IMR-90 (cell line): Measurements from ENCODE around the gene PRMT1. TPM values are rescaled to one million over a fixed set of nuclear protein-coding genes. Genes with fewer than 3 reads are reported as not detected.

Experiments
- ATAC-seq: fragments of 200-7000 bp; cut with Tn5 transposase; 2 replicates; pipeline ENCODE4 v1.9.1; 2020; ENCODE audit warnings: low read depth, mild to moderate bottlenecking, moderate library complexity
- BruUV-seq: library from RNA; stranded (reverse); fragments of 400-500 nt; replicated peaks from 2 replicates; lab custom pipeline; 2021; lab: Mats Ljungman, UMichigan
- CTCF ChIA-PET: fragments of 300-600 bp; formaldehyde crosslinking; extraction: SDS; loops from one replicate; lab custom pipeline; 2021; ENCODE audit warnings: antibody characterized with exemption; lab: Yijun Ruan, JAX
- POLR2A ChIA-PET: fragments of 300-600 bp; sonication (Branson Sonifier 250); formaldehyde crosslinking; loops from one replicate; lab custom pipeline; 2022; ENCODE audit warnings: antibody characterized with exemption; ENCODE audit not compliant: unreplicated experiment; lab: Charles Lee
- DNase-seq: peaks from one replicate; pipeline ENCODE4 v3.0.0; 2013
- H2AFZ ChIP-seq: replicated peaks from 2 replicates; pipeline ENCODE3; 2013; ENCODE audit warnings: low read length, mild to moderate bottlenecking; ENCODE audit not compliant: poor library complexity
- H2AK5ac ChIP-seq: 2 replicates; pipeline ENCODE4 v1.6.1; 2013; ENCODE audit warnings: low read depth, low read length, inconsistent platforms
- H2AK9ac ChIP-seq: replicated peaks from 2 replicates; pipeline ENCODE3; 2013; ENCODE audit warnings: mild to moderate bottlenecking, low read depth, low read length, moderate library complexity; ENCODE audit not compliant: poor library complexity
- H2BK120ac ChIP-seq: 2 replicates; pipeline ENCODE4 v1.6.1; 2013; ENCODE audit warnings: low read depth, low read length, inconsistent platforms
- H2BK15ac ChIP-seq: 3 replicates; pipeline ENCODE4 v1.6.1; 2013; ENCODE audit warnings: low read depth, low read length, inconsistent platforms
- H2BK20ac ChIP-seq: 2 replicates; pipeline ENCODE4 v1.6.1; 2013; ENCODE audit warnings: low read depth, mild to moderate bottlenecking, inconsistent platforms, low read length, moderate library complexity
- H2BK5ac ChIP-seq: 2 replicates; pipeline ENCODE4 v1.6.1; 2013; ENCODE audit warnings: mild to moderate bottlenecking, low read depth, low read length, inconsistent platforms; ENCODE audit not compliant: poor library complexity, severe bottlenecking
- H3K14ac ChIP-seq: replicated peaks from 2 replicates; pipeline ENCODE4 v1.6.1; 2013; ENCODE audit warnings: low read depth, low read length, inconsistent platforms
- H3K18ac ChIP-seq: 2 replicates; pipeline ENCODE4 v1.6.1; 2013; ENCODE audit warnings: low read depth, low read length, control low read depth
- H3K23ac ChIP-seq: 2 replicates; pipeline ENCODE4 v1.6.1; 2013; ENCODE audit warnings: low read depth, low read length, inconsistent platforms
- H3K27ac ChIP-seq: 2 replicates; pipeline ENCODE4 v1.5.1; 2013; ENCODE audit warnings: mild to moderate bottlenecking, control low read depth, low read length; ENCODE audit not compliant: insufficient read depth
- H3K27me3 ChIP-seq: 2 replicates; pipeline ENCODE4 v1.6.1; 2013; ENCODE audit warnings: low read length; ENCODE audit not compliant: control insufficient read depth, insufficient read depth
- H3K36me3 ChIP-seq: 2 replicates; pipeline ENCODE4 v1.6.1; 2013; ENCODE audit warnings: low read length, mixed read lengths; ENCODE audit not compliant: control insufficient read depth, insufficient read depth
- H3K4ac ChIP-seq: 2 replicates; pipeline ENCODE4 v1.6.1; 2013; ENCODE audit warnings: low read depth, low read length, inconsistent platforms
- H3K4me1 ChIP-seq: 2 replicates; pipeline ENCODE4 v1.6.1; 2013; ENCODE audit warnings: low read length, mixed read lengths; ENCODE audit not compliant: control insufficient read depth, insufficient read depth
- H3K4me2 ChIP-seq: 2 replicates; pipeline ENCODE4 v1.6.1; 2013; ENCODE audit warnings: low read depth, mild to moderate bottlenecking, control low read depth, low read length, moderate library complexity
- H3K4me3 ChIP-seq: 2 replicates; pipeline ENCODE4 v1.5.1; 2013; ENCODE audit warnings: low read depth, mild to moderate bottlenecking, control low read depth, low read length, moderate library complexity; ENCODE audit not compliant: insufficient read depth
- H3K56ac ChIP-seq: 2 replicates; pipeline ENCODE4 v1.6.1; 2013; ENCODE audit warnings: low read length, inconsistent platforms; ENCODE audit not compliant: insufficient read depth; ENCODE audit errors: extremely low read depth
- H3K79me1 ChIP-seq, 2 experiments: 2 replicates each; pipeline ENCODE4 v1.6.1; 2013; ENCODE audit warnings: low read length in 2 of 2, inconsistent platforms in 1 of 2, low read depth in 1 of 2
- H3K9ac ChIP-seq: 2 replicates; pipeline ENCODE4 v1.6.1; 2013; ENCODE audit warnings: low read depth, low read length, control low read depth
- H3K9me1 ChIP-seq: 2 replicates; pipeline ENCODE4 v1.6.1; 2013; ENCODE audit warnings: low read length, inconsistent platforms; ENCODE audit not compliant: insufficient read depth
- H3K9me3 ChIP-seq: 2 replicates; pipeline ENCODE4 v1.6.1; 2013; ENCODE audit warnings: low read length; ENCODE audit not compliant: control insufficient read depth, insufficient read depth
- H4K20me1 ChIP-seq: 2 replicates; pipeline ENCODE4 v1.6.1; 2013; ENCODE audit warnings: low read length, inconsistent platforms; ENCODE audit not compliant: insufficient read depth
- H4K5ac ChIP-seq: 2 replicates; pipeline ENCODE4 v1.6.1; 2013; ENCODE audit warnings: mild to moderate bottlenecking, low read depth, low read length, control low read depth
- H4K8ac ChIP-seq, 2 experiments: 2 replicates each; pipeline ENCODE4 v1.6.1; 2013; ENCODE audit warnings: low read depth in 2 of 2, low read length in 2 of 2, control low read depth in 1 of 2, inconsistent platforms in 1 of 2
- H4K91ac ChIP-seq: 2 replicates; pipeline ENCODE4 v1.6.1; 2013; ENCODE audit warnings: low read depth, low read length, inconsistent platforms; ENCODE audit not compliant: insufficient read depth
- MXI1 ChIP-seq: IDR thresholded peaks from 2 replicates; pipeline ENCODE4 v1.6.1; 2012; ENCODE audit warnings: low read depth, mild to moderate bottlenecking, low read length, moderate library complexity, borderline replicate concordance
- RFX5 ChIP-seq: IDR thresholded peaks from 2 replicates; pipeline ENCODE4 v1.8.0; 2012; ENCODE audit warnings: low read depth, mild to moderate bottlenecking, low read length, moderate library complexity
- WGBS, 2 experiments: methylation state at CpG; one replicate each; pipeline versions ENCODE4 v1.1.5 to v1.1.7; 2013; ENCODE audit warnings: missing lambda C conversion rate in 2 of 2; ENCODE audit not compliant: insufficient read length in 1 of 2; ENCODE audit errors: extremely low coverage in 2 of 2; 5-methylcytosine and 5-hydroxymethylcytosine counted together
- dilution Hi-C: fragments of 300-500 bp; cut with HindIII; formaldehyde crosslinking; loops from one replicate; pipeline ENCODE4 v1.14.3; 2018; ENCODE audit warnings: low sequenced_read_pairs; ENCODE audit not compliant: unreplicated experiment
- in situ Hi-C: fragments of 300-500 bp; cut with MboI; formaldehyde crosslinking; loops from 3 replicates; pipeline ENCODE4 v1.14.3; 2019; ENCODE audit warnings: low sequenced_read_pairs, inconsistent platforms, mixed read lengths
- intact Hi-C: fragments of 100-400 bp; cut with micrococcal nuclease; formaldehyde crosslinking; loops from 2 replicates; pipeline ENCODE4 v1.10.0; 2022
- polyA plus RNA-seq, 3 experiments: library from polyadenylated mRNA; depleted of rRNA; stranded (reverse); fragments of >200 nt; gene quantifications; 2 replicates each; pipeline ENCODE4 v1.2.3, GENCODE V29; 2012; ENCODE audit warnings: low replicate concordance in 1 of 3
- total RNA-seq: library from RNA; depleted of rRNA; stranded (reverse); fragments of >200 nt; gene quantifications from 2 replicates; pipeline ENCODE4 v1.2.3, GENCODE V29; 2012

The PRMT1 gene
- total and polyA plus RNA-seq, 2 of the 4 experiments (the other 2 are of a cell fraction) = 497 to 840 TPM

- Histone ChIP-seq H2AK5ac (no peak overlapping the region), H2AK9ac (no peak overlapping the region), H4K20me1 (peaks cover 44% of the 10 kb centered on the region), H3K9ac (no peak overlapping the region), H2BK15ac (no peak overlapping the region), H3K14ac (no peak overlapping the region), H4K5ac (no peak overlapping the region), H4K8ac (no peak overlapping the region), H3K9me1 (peaks cover 8% of the 10 kb centered on the region; the same call in 1 of the 2 replicates), H2BK20ac (no peak overlapping the region), H3K27ac (no peak overlapping the region), H2AFZ (no peak overlapping the region), H3K4ac (no peak overlapping the region), H3K9me3 (no peaks in the 10 kb centered on the region), H3K4me2 (no peak overlapping the region), H3K18ac (no peak overlapping the region), H3K36me3 (peaks cover 49% of the 10 kb centered on the region), H3K27me3 (no peaks in the 10 kb centered on the region), H3K56ac (no peak overlapping the region), H2BK5ac (no peak overlapping the region), H4K91ac (no peak overlapping the region), H2BK120ac (no peak overlapping the region), H3K4me1 (peaks cover 9% of the 10 kb centered on the region), H3K79me1 (peaks cover 19 to 59% of the 10 kb centered on the region in 2 experiments), H3K23ac (no peak overlapping the region), H3K4me3 (no peak overlapping the region)
- POLR2A ChIA-PET = interaction anchor here (0.6 kb wide), 2 partner anchors 88 to 140 kb away, joined by 3 to 5 read pairs; no protein-coding TSS in a partner anchor
- in situ Hi-C loops (loop anchor here (10.0 kb wide), 1 partner anchor 170 kb away; the partner anchor contains the start of gene PTOV1), intact Hi-C loops (loop anchor here (5.0 kb wide), 1 partner anchor 113 kb away; no protein-coding TSS in a partner anchor), dilution Hi-C loops (no loop called here)
- CTCF ChIA-PET = no interaction called here
- WGBS, 2 experiments = 92% methylated on average over 13 of the region's 13 CpGs; no CpG with 5 or more reads in 1 of the 2 experiments
- TF ChIP-seq RFX5 (no peak), MXI1 (no peak)
- no TSS peak for BruUV-seq
- DNase-seq (no peak), ATAC-seq (no peak)
Observed at GRCh38 chr19:49684983-49685553, 8.0 kb downstream of the PRMT1 start.
